SK-N-SH treated with all-trans-retinoic acid at 6 μM for 48 hours (cell line): ENCODE results near the gene LIN28B.

Source experiments
- ATAC-seq: fragments of 200-7000 bp; cut with Tn5 transposase; 3 replicates; pipeline ENCODE4 v1.9.1; 2020; ENCODE audit warnings: mild to moderate bottlenecking, moderate library complexity
- ARNTL ChIP-seq: fragments of 450-650 bp; formaldehyde crosslinking; IDR thresholded peaks from 2 replicates; pipeline ENCODE4 v1.5.0; 2020; ENCODE audit warnings: low read depth, mild to moderate bottlenecking, moderate library complexity, borderline replicate concordance
- BACH2 ChIP-seq: fragments of 250-450 bp; sonication (Bioruptor Pico); IDR thresholded peaks from 2 replicates; pipeline ENCODE4 v1.9.0; 2021; ENCODE audit warnings: mild to moderate bottlenecking, borderline replicate concordance
- CSDC2 ChIP-seq: fragments of 250-450 bp; sonication (Bioruptor Pico); IDR thresholded peaks from 2 replicates; pipeline ENCODE4 v1.5.0; 2020; ENCODE audit warnings: mild to moderate bottlenecking, moderate library complexity
- ESRRG ChIP-seq: fragments of 250-450 bp; sonication (Bioruptor Pico); IDR thresholded peaks from 2 replicates; pipeline ENCODE4 v1.6.1; 2021; ENCODE audit warnings: mild to moderate bottlenecking
- GLIS3 ChIP-seq: fragments of 250-450 bp; sonication (Bioruptor Pico); IDR thresholded peaks from 2 replicates; pipeline ENCODE4 v1.5.0; 2020; ENCODE audit warnings: mild to moderate bottlenecking, moderate library complexity
- ISL1 ChIP-seq: fragments of 250-450 bp; sonication (Bioruptor Pico); IDR thresholded peaks from 2 replicates; pipeline ENCODE4 v2.1.2; 2022; ENCODE audit warnings: mild to moderate bottlenecking, moderate library complexity
- OSR1 ChIP-seq: fragments of 250-450 bp; sonication (Bioruptor Pico); IDR thresholded peaks from 2 replicates; pipeline ENCODE4 v1.8.0; 2022; ENCODE audit warnings: moderate library complexity, mild to moderate bottlenecking, inconsistent platforms
- PPARA ChIP-seq: fragments of 250-450 bp; sonication (Bioruptor Pico); IDR thresholded peaks from 2 replicates; pipeline ENCODE4 v1.5.0; 2020; ENCODE audit warnings: mild to moderate bottlenecking, borderline replicate concordance
- RARB ChIP-seq: fragments of 250-450 bp; sonication (Bioruptor Pico); IDR thresholded peaks from 2 replicates; pipeline ENCODE4 v1.8.0; 2021; ENCODE audit warnings: mild to moderate bottlenecking, moderate library complexity
- SNAI2 ChIP-seq: fragments of 250-450 bp; sonication (Bioruptor Pico); IDR thresholded peaks from 2 replicates; pipeline ENCODE4 v1.5.0; 2020; ENCODE audit warnings: mild to moderate bottlenecking, moderate library complexity
- TCF4 ChIP-seq: fragments of 250-450 bp; sonication (Bioruptor Pico); IDR thresholded peaks from 2 replicates; pipeline ENCODE4 v1.8.0; 2021; ENCODE audit warnings: mild to moderate bottlenecking, moderate library complexity, borderline replicate concordance
- ZC3H10 ChIP-seq: fragments of 250-450 bp; sonication (Bioruptor Pico); IDR thresholded peaks from 2 replicates; pipeline ENCODE4 v1.5.1; 2021; ENCODE audit warnings: mild to moderate bottlenecking, moderate library complexity
- ZFP3 ChIP-seq: fragments of 250-450 bp; sonication (Bioruptor Pico); IDR thresholded peaks from 2 replicates; pipeline ENCODE4 v1.5.0; 2020; ENCODE audit warnings: mild to moderate bottlenecking, moderate library complexity
- ZFP30 ChIP-seq: fragments of 450-650 bp; formaldehyde crosslinking; IDR thresholded peaks from 2 replicates; pipeline ENCODE4 v1.5.0; 2022; ENCODE audit warnings: mild to moderate bottlenecking, moderate library complexity
- ZNF565 ChIP-seq: fragments of 450-650 bp; formaldehyde crosslinking; conservative IDR thresholded peaks from 2 replicates; pipeline ENCODE4 v1.5.0; 2020; ENCODE audit warnings: low read depth, mild to moderate bottlenecking, moderate library complexity
- ZNF70 ChIP-seq: fragments of 450-650 bp; formaldehyde crosslinking; IDR thresholded peaks from 2 replicates; pipeline ENCODE4 v1.5.0; 2020; ENCODE audit warnings: mild to moderate bottlenecking, moderate library complexity
- ZNF8 ChIP-seq: fragments of 450-650 bp; formaldehyde crosslinking; IDR thresholded peaks from 2 replicates; pipeline ENCODE4 v1.5.0; 2020; ENCODE audit warnings: mild to moderate bottlenecking, moderate library complexity
- TF ChIP-seq, protein P1 (sequence below): fragments of 250-450 bp; sonication (Bioruptor Pico); IDR thresholded peaks from 2 replicates; pipeline ENCODE4 v1.5.1; 2021; ENCODE audit warnings: mild to moderate bottlenecking, moderate library complexity
- TF ChIP-seq, protein P2 (sequence below): fragments of 250-450 bp; sonication (Bioruptor Pico); IDR thresholded peaks from 2 replicates; pipeline ENCODE4 v1.8.0; 2021; ENCODE audit warnings: low read depth, mild to moderate bottlenecking, moderate library complexity, borderline replicate concordance
- TF ChIP-seq, protein P3 (sequence below): fragments of 250-450 bp; sonication (Bioruptor Pico); IDR thresholded peaks from 2 replicates; pipeline ENCODE4 v1.5.1; 2020; ENCODE audit warnings: low read depth, mild to moderate bottlenecking, moderate library complexity
- TF ChIP-seq, protein P4 (sequence below): fragments of 250-450 bp; sonication (Bioruptor Pico); IDR thresholded peaks from 2 replicates; pipeline ENCODE4 v1.5.0; 2020; ENCODE audit warnings: mild to moderate bottlenecking, moderate library complexity

LIN28B gene

DNA sequence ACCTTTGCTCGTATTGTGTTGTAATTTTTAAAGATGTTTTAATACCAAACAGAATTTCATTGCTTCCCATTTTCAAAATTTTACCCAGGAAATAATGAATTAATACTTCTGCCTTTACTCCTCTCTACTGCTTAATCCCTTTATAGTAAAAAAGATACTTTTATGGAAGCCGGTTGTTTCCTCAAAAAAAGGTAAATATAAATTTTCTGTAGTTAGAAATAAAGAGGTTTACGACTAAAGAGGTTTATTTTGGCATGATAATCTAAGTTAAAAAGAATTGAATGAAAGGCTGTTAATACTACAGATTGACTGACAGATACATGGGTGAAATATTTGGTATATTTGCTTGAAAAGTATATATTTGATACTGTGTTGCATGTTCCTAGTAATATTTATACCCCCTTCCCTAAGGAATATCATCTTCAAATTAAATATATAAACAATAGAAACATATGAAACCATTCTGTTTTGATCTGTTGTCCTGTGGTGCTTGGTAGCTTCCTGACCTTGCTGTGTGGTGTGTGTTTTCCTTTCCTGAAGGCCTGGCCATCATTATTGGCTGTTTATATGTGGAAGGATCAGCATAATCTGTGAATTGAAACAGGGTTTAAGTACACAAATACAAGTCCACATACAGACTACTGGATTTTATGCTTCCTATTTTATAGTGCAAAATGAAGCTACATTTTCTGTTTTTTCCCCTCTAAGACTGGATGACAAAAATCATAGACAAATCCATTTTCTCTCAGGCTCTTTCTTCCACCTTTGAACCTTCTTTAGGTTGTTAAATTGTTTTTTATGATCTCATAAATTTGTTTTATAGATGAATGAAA is 2.3 kb downstream of the LIN28B start (continued):
- TF ChIP-seq, protein P1, sequence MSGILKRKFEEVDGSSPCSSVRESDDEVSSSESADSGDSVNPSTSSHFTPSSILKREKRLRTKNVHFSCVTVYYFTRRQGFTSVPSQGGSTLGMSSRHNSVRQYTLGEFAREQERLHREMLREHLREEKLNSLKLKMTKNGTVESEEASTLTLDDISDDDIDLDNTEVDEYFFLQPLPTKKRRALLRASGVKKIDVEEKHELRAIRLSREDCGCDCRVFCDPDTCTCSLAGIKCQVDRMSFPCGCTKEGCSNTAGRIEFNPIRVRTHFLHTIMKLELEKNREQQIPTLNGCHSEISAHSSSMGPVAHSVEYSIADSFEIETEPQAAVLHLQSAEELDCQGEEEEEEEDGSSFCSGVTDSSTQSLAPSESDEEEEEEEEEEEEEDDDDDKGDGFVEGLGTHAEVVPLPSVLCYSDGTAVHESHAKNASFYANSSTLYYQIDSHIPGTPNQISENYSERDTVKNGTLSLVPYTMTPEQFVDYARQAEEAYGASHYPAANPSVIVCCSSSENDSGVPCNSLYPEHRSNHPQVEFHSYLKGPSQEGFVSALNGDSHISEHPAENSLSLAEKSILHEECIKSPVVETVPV = no peak
- TF ChIP-seq ZNF70 (CRISPR knock-in tag) (no peak), ZC3H10 (no peak), PPARA (CRISPR knock-in tag) (no peak), GLIS3 (CRISPR knock-in tag) (no peak), BACH2 (CRISPR knock-in tag) (no peak), ARNTL (CRISPR knock-in tag) (no peak), ZFP3 (CRISPR knock-in tag) (no peak), SNAI2 (CRISPR knock-in tag) (no peak), ZFP30 (CRISPR knock-in tag) (no peak), ESRRG (CRISPR knock-in tag) (no peak), OSR1 (CRISPR knock-in tag) (no peak)
- TF ChIP-seq, protein P2, sequence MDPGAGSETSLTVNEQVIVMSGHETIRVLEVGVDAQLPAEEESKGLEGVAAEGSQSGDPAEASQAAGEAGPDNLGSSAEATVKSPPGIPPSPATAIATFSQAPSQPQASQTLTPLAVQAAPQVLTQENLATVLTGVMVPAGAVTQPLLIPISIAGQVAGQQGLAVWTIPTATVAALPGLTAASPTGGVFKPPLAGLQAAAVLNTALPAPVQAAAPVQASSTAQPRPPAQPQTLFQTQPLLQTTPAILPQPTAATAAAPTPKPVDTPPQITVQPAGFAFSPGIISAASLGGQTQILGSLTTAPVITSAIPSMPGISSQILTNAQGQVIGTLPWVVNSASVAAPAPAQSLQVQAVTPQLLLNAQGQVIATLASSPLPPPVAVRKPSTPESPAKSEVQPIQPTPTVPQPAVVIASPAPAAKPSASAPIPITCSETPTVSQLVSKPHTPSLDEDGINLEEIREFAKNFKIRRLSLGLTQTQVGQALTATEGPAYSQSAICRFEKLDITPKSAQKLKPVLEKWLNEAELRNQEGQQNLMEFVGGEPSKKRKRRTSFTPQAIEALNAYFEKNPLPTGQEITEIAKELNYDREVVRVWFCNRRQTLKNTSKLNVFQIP = no peak

DNA sequence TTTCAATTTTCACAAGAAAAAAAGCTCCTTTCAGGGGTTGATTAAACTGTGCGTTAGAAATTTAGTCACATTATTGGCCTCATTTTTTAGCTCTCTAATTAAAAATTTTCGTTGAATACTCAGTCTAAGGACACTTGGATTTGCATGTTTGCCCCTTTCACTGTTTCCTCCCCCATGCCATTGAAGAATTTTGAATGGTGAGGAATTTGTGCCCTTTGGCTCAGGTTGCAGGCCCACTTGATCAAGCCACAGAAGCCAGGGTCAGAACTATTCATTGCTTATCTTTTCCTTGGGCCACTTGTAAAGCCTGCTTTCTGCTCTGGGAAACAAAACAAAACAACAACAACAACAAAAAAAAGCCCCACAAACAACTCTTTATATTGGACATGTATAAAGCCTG is 12.2 kb downstream of the LIN28B start:
- TF ChIP-seq ESRRG (CRISPR knock-in tag) = no peak
- TF ChIP-seq, protein P3, sequence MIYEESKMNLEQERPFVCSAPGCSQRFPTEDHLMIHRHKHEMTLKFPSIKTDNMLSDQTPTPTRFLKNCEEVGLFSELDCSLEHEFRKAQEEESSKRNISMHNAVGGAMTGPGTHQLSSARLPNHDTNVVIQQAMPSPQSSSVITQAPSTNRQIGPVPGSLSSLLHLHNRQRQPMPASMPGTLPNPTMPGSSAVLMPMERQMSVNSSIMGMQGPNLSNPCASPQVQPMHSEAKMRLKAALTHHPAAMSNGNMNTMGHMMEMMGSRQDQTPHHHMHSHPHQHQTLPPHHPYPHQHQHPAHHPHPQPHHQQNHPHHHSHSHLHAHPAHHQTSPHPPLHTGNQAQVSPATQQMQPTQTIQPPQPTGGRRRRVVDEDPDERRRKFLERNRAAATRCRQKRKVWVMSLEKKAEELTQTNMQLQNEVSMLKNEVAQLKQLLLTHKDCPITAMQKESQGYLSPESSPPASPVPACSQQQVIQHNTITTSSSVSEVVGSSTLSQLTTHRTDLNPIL (CRISPR knock-in tag) = no peak
- no peak for TF ChIP-seq ISL1 (CRISPR knock-in tag)
- no peak for TF ChIP-seq PPARA (CRISPR knock-in tag)
- no peak for TF ChIP-seq TCF4 (CRISPR knock-in tag)
- TF ChIP-seq, all 23 proteins: peak for 0
- ATAC-seq = no peak

DNA sequence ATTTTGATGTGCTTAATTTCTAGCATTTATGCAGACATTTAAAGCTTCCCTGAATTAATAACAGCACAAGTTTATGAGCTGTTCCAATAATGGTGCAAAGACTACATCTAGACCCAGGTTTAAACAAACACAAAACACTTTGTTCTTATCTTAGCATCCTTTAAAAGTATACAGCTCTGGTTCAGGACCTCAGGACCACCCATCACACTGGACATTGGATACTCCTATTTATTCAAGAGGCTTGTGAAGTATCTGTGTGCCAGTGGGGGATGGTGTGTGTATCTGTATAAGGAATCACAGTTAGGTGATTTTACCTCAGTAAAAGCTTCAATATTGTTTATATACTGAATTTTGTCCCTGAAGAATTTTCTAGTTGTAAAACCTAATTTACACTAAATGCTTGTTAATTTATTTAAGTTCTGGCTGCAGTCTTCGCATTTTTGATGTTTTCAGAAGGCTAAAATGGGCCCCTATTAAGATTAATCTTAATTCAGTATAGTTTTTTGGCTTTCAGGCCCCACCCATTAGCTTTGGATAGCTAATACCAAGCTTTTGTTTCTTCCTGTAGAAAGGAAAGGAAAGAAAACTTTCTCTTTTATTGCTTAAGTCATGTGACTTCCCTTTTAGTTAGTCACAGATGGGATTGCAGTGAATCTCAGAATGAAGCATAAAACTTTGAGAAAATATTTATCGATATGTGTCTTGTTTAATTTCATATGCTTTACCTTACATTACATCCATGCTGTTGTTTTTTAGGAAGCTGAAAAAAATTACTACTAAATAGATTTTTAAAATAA is 13.1 kb downstream of the LIN28B start:
- no peak for TF ChIP-seq CSDC2 (CRISPR knock-in tag)
- no peak for TF ChIP-seq ZNF565 (CRISPR knock-in tag)
- no peak for TF ChIP-seq TCF4 (CRISPR knock-in tag)
- TF ChIP-seq, protein P1 = no peak
- TF ChIP-seq ZNF8 (CRISPR knock-in tag) = no peak
- no peak for TF ChIP-seq RARB (CRISPR knock-in tag)
- no peak for TF ChIP-seq BACH2 (CRISPR knock-in tag)
- TF ChIP-seq, protein P4, sequence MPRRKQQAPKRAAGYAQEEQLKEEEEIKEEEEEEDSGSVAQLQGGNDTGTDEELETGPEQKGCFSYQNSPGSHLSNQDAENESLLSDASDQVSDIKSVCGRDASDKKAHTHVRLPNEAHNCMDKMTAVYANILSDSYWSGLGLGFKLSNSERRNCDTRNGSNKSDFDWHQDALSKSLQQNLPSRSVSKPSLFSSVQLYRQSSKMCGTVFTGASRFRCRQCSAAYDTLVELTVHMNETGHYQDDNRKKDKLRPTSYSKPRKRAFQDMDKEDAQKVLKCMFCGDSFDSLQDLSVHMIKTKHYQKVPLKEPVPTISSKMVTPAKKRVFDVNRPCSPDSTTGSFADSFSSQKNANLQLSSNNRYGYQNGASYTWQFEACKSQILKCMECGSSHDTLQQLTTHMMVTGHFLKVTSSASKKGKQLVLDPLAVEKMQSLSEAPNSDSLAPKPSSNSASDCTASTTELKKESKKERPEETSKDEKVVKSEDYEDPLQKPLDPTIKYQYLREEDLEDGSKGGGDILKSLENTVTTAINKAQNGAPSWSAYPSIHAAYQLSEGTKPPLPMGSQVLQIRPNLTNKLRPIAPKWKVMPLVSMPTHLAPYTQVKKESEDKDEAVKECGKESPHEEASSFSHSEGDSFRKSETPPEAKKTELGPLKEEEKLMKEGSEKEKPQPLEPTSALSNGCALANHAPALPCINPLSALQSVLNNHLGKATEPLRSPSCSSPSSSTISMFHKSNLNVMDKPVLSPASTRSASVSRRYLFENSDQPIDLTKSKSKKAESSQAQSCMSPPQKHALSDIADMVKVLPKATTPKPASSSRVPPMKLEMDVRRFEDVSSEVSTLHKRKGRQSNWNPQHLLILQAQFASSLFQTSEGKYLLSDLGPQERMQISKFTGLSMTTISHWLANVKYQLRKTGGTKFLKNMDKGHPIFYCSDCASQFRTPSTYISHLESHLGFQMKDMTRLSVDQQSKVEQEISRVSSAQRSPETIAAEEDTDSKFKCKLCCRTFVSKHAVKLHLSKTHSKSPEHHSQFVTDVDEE (CRISPR knock-in tag) = no peak
- no peak for TF ChIP-seq ZFP3 (CRISPR knock-in tag)
- TF ChIP-seq, protein P2 = no peak
- TF ChIP-seq SNAI2 (CRISPR knock-in tag) = no peak
- peak; percentile 55; the same call in 2 of the 3 replicates for ATAC-seq
